ENCODE results near the gene TRMT44. TPM values are rescaled to one million over a fixed set of nuclear protein-coding genes. Genes with fewer than 3 reads are reported as not detected.
A peak's percentile ranks its signal among the peaks of the same experiment; 100 is the strongest.

Gene TRMT44
- total RNA-seq, 4 donors from 2014 or later = 30.8 to 60.0 (median 46.1) TPM

DNA sequence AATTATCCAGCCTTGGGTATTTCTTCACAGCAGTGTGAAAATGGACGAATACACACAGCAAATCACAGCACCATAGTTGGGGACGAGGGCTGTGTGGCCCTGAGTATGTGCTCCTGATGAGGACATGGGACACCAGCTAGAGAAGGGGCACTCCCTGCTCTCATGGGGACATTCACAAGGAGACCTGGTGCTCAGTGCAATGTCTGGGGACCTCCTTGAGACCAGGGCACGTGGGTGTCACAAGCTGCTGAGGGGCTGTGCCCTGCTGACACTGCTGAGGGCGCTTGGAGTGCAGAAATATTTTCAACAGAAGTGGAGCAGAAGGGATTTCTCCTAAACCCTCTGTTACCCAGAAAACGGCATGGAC, 65.4 kb downstream of the TRMT44 start:
- Histone ChIP-seq H3K36me3 (no peaks in the 10 kb centered on the region), H3K27ac (peak overlapping the region; percentile 77), H3K4me1 (peaks cover 23% of the 10 kb centered on the region), H3K9me3 (no peaks in the 10 kb centered on the region), H3K4me3 (no peak overlapping the region), H3K27me3 (no peaks in the 10 kb centered on the region)
- TF ChIP-seq POLR2AphosphoS5 (IDR thresholded peaks at IDR 0.05) (no peak), POLR2A (IDR thresholded peaks at IDR 0.05) (no peak), EP300 (IDR thresholded peaks at IDR 0.05) (no peak)
- TF ChIP-seq, protein P1, sequence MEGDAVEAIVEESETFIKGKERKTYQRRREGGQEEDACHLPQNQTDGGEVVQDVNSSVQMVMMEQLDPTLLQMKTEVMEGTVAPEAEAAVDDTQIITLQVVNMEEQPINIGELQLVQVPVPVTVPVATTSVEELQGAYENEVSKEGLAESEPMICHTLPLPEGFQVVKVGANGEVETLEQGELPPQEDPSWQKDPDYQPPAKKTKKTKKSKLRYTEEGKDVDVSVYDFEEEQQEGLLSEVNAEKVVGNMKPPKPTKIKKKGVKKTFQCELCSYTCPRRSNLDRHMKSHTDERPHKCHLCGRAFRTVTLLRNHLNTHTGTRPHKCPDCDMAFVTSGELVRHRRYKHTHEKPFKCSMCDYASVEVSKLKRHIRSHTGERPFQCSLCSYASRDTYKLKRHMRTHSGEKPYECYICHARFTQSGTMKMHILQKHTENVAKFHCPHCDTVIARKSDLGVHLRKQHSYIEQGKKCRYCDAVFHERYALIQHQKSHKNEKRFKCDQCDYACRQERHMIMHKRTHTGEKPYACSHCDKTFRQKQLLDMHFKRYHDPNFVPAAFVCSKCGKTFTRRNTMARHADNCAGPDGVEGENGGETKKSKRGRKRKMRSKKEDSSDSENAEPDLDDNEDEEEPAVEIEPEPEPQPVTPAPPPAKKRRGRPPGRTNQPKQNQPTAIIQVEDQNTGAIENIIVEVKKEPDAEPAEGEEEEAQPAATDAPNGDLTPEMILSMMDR (IDR thresholded peaks at IDR 0.05) = no peak
- WGBS = 58% methylated on average over 4 of the region's 5 CpGs
- DNase-seq (ENCODE audit: low spot score in 2 of 2) = no peak

DNA sequence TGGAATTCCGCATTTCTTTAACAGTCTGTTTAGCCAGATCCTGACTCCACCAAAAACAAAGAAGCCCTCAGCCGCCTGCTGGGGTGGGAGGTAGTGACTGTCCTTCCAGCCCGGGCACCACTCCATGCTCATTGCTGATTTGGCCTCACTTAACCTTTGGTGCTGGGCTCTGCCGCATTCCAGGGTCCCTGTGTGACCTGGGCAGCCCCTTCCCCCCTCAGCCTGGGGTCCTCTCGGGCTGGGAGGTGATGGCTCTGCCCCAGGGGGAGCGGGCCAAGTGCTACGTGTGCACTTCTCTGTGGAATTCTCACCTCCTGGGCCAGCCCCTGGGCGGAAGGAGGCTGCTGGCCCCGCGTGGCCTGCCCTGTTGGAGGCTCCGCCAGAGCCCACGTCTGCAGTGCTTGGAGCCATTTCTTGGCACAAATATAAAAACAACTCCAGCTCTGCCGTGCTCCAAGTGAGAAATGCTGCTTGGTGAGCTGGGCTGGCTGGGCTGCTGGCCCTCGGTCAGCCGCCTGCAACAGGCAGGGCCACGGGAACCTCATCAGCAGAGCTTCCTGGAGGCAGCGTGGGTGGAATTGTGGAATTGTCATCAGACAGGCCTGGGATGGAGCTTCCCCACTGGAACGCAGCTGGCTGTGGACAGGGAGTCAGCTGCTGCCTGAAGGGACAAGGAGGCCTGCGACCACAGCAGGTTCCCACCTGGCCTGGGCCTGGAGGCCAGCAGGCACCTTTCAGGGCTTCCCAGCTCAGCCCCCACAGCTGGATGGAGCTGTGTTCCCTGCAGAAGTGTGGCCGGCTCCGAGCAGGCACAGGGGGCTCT, 66.0 kb downstream of the TRMT44 start:
- H3K4me3 ChIP-seq = no peak overlapping the region
- no peak for DNase-seq (ENCODE audit: low spot score in 2 of 2)
- H3K36me3 ChIP-seq = no peaks in the 10 kb centered on the region
- peak overlapping the region; percentile 77 for H3K27ac ChIP-seq
- no peaks in the 10 kb centered on the region for H3K9me3 ChIP-seq
- no peak for TF ChIP-seq POLR2AphosphoS5 (IDR thresholded peaks at IDR 0.05)
- no peak for TF ChIP-seq POLR2A (IDR thresholded peaks at IDR 0.05)
- TF ChIP-seq EP300 (IDR thresholded peaks at IDR 0.05) = no peak
- TF ChIP-seq, protein P1 (IDR thresholded peaks at IDR 0.05) = no peak
- WGBS = 39% methylated on average over 7 of the region's 21 CpGs
- H3K27me3 ChIP-seq = no peaks in the 10 kb centered on the region
- peaks cover 23% of the 10 kb centered on the region for H3K4me1 ChIP-seq

DNA sequence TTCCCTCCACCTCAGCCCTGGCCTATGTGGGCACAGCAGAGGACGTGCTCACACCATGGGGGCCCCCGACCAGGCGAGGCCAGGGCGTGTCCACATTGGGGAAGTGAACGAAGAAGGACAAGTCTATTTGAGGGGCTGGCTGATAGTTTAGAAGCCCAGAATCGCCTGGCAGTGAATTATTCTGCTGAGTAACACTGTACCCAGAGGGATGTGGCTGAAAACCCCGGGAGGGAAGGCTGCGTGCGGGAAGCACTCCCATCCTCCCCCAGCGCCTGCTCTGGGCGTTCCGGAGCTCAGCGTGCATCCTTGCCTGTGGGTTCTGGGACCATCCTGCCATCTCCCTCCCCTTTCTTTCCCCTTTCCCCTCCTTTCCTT, 66.6 kb downstream of the TRMT44 start:
- H3K4me3 ChIP-seq = no peak overlapping the region
- no peaks in the 10 kb centered on the region for H3K9me3 ChIP-seq
- TF ChIP-seq POLR2A (IDR thresholded peaks at IDR 0.05) (no peak), POLR2AphosphoS5 (IDR thresholded peaks at IDR 0.05) (no peak), EP300 (IDR thresholded peaks at IDR 0.05) (no peak)
- TF ChIP-seq, protein P1 (IDR thresholded peaks at IDR 0.05) = no peak
- WGBS = 54% methylated on average over 13 of the region's 13 CpGs
- peak overlapping the region; percentile 77 for H3K27ac ChIP-seq
- peaks cover 23% of the 10 kb centered on the region for H3K4me1 ChIP-seq
- no peak for DNase-seq (ENCODE audit: low spot score in 2 of 2)
- no peaks in the 10 kb centered on the region for H3K27me3 ChIP-seq
- no peaks in the 10 kb centered on the region for H3K36me3 ChIP-seq

DNA sequence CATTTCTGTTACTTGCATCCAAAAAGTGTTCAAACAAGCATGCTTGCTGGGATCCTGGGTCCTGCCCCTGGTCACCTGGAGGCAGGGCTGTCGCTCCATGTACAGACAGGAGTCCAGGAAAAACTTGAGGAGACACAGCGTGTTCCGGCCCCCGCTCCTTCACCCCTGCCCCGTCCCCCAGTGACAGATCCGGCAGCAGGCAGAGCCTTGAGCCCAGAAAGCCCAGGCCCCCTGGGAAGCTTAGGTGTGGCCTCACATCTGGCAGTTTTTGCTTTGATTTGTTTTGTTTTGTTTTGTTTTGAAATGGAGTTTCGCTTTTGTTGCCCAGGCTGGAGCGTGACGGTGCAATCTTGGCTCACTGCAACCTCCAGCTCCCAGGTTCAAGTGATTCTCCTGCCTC, 67.0 kb downstream of the TRMT44 start:
- Histone ChIP-seq H3K4me1 (peaks cover 23% of the 10 kb centered on the region), H3K27me3 (no peaks in the 10 kb centered on the region), H3K27ac (peak overlapping the region; percentile 77), H3K36me3 (no peaks in the 10 kb centered on the region), H3K4me3 (no peak overlapping the region), H3K9me3 (no peaks in the 10 kb centered on the region)
- WGBS = 80% methylated on average over 9 of the region's 9 CpGs
- TF ChIP-seq POLR2A (IDR thresholded peaks at IDR 0.05) (no peak), POLR2AphosphoS5 (IDR thresholded peaks at IDR 0.05) (no peak), EP300 (IDR thresholded peaks at IDR 0.05) (no peak)
- TF ChIP-seq, protein P1 (IDR thresholded peaks at IDR 0.05) = no peak
- no peak for DNase-seq (ENCODE audit: low spot score in 2 of 2)

DNA sequence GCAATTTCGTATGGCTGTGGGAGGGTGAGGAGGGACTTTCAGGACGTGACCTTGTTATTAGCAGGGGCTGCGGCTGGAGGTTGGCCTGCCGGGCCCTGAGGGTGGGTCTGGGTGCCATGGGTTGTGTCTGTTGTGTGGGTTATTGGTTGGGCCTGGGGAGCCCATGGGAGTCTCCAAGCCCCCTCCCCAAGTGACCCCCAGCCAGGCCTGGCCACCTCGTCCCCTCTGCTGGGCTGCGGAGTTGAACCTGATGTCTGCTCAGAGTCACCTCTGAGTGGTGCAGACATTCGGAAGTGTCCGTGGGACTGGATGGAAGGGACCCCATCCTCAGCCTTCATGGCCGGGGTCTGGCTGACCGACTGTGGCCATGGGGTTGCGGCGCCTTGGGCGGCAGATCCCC, 67.7 kb downstream of the TRMT44 start:
- peaks cover 23% of the 10 kb centered on the region for H3K4me1 ChIP-seq
- no peaks in the 10 kb centered on the region for H3K27me3 ChIP-seq
- WGBS = 97% methylated on average over 6 of the region's 13 CpGs
- no peak overlapping the region for H3K27ac ChIP-seq
- H3K36me3 ChIP-seq = no peaks in the 10 kb centered on the region
- H3K9me3 ChIP-seq = no peaks in the 10 kb centered on the region
- DNase-seq (ENCODE audit: low spot score in 2 of 2) = no peak
- TF ChIP-seq POLR2A (IDR thresholded peaks at IDR 0.05) (no peak), POLR2AphosphoS5 (IDR thresholded peaks at IDR 0.05) (no peak), EP300 (IDR thresholded peaks at IDR 0.05) (no peak)
- TF ChIP-seq, protein P1 (IDR thresholded peaks at IDR 0.05) = no peak
- H3K4me3 ChIP-seq = no peak overlapping the region

All from suprapubic skin (tissue), 4 donors.